MM.1S (cell line): Measurements from ENCODE around the gene PRAMEF13.
"Not testable (repeated sequence)": the region's sequence is repeated elsewhere in the genome, so short reads cannot be mapped to it uniquely, and the experiment has no call there.

ENCODE experiments used
- DNase-seq: peaks from one replicate; pipeline ENCODE4 v3.0.0-alpha.2; 2015
- H2AFZ ChIP-seq: fragments of 300-600 bp; sonication (generic); 2 replicates; pipeline ENCODE4 v1.6.0; 2016; ENCODE audit warnings: antibody characterized with exemption, low read length
- H3F3A ChIP-seq: fragments of 300-600 bp; sonication (generic); 2 replicates; pipeline ENCODE4 v1.6.1; 2016; ENCODE audit warnings: mild to moderate bottlenecking, antibody characterized with exemption, low read length, moderate library complexity, mixed read lengths; ENCODE audit not compliant: insufficient read depth
- H3K27ac ChIP-seq: fragments of 300-600 bp; sonication (generic); 2 replicates; pipeline ENCODE4 v1.5.1; 2016; ENCODE audit warnings: mild to moderate bottlenecking, low read length
- H3K27me3 ChIP-seq: fragments of 300-600 bp; sonication (generic); replicated peaks from 2 replicates; pipeline ENCODE4 v1.6.0; 2016; ENCODE audit warnings: low read length; ENCODE audit not compliant: insufficient read depth
- H3K36me3 ChIP-seq: fragments of 300-600 bp; sonication (generic); replicated peaks from 2 replicates; pipeline ENCODE4 v1.6.1; 2016; ENCODE audit warnings: mild to moderate bottlenecking, low read length, mixed read lengths; ENCODE audit not compliant: insufficient read depth
- H3K4me1 ChIP-seq: fragments of 300-600 bp; sonication (generic); 2 replicates; pipeline ENCODE4 v1.6.1; 2016; ENCODE audit warnings: low read length, mixed read lengths
- H3K4me2 ChIP-seq: fragments of 300-600 bp; sonication (generic); 2 replicates; pipeline ENCODE4 v1.6.0; 2016; ENCODE audit warnings: low read depth, low read length
- H3K4me3 ChIP-seq: fragments of 300-600 bp; sonication (generic); 2 replicates; pipeline ENCODE4 v1.5.1; 2016; ENCODE audit warnings: low read length, mixed read lengths
- H3K79me2 ChIP-seq: fragments of 300-600 bp; sonication (generic); 2 replicates; pipeline ENCODE4 v1.6.1; 2016; ENCODE audit warnings: mixed run types, low read length, mixed read lengths
- H3K9ac ChIP-seq: fragments of 300-600 bp; sonication (generic); 2 replicates; pipeline ENCODE4 v1.6.1; 2016; ENCODE audit warnings: low read length, mixed read lengths
- H3K9me2 ChIP-seq: fragments of 300-600 bp; sonication (generic); replicated peaks from 2 replicates; pipeline ENCODE4 v1.6.1; 2016; ENCODE audit warnings: mild to moderate bottlenecking, low read length, mixed read lengths; ENCODE audit not compliant: insufficient read depth
- H3K9me3 ChIP-seq: fragments of 300-600 bp; sonication (generic); replicated peaks from 2 replicates; pipeline ENCODE4 v1.6.1; 2016; ENCODE audit warnings: mild to moderate bottlenecking, low read length, mixed read lengths; ENCODE audit not compliant: insufficient read depth
- H4K20me1 ChIP-seq: fragments of 300-600 bp; sonication (generic); 2 replicates; pipeline ENCODE4 v1.6.1; 2016; ENCODE audit warnings: mild to moderate bottlenecking, low read length, moderate library complexity, mixed read lengths; ENCODE audit not compliant: insufficient read depth

Gene PRAMEF13

GRCh38 chr1:13201309-13201708, at the start of gene PRAMEF13:
TSS of gene PRAMEF13 (minus strand) at chr1:13201409. CDS start at chr1:13199589, 1,820 bp downstream.
- not testable (repeated sequence) for H3F3A ChIP-seq, H2AFZ ChIP-seq, H3K79me2 ChIP-seq, H3K4me2 ChIP-seq, H3K9me2 ChIP-seq, H3K4me3 ChIP-seq, H3K27ac ChIP-seq, H3K9me3 ChIP-seq, H3K4me1 ChIP-seq, DNase-seq, H3K9ac ChIP-seq, H4K20me1 ChIP-seq, H3K27me3 ChIP-seq, H3K36me3 ChIP-seq

- not testable (repeated sequence) for DNase-seq, H3F3A ChIP-seq, H3K9me2 ChIP-seq, H3K4me2 ChIP-seq, H3K9me3 ChIP-seq, H3K27ac ChIP-seq, H3K79me2 ChIP-seq, H3K36me3 ChIP-seq, H3K4me1 ChIP-seq, H3K4me3 ChIP-seq, H4K20me1 ChIP-seq, H3K9ac ChIP-seq, H3K27me3 ChIP-seq, H2AFZ ChIP-seq
Measured at GRCh38 chr1:13247122-13247521, 45.9 kb upstream of the PRAMEF13 start.

GRCh38 chr1:13246554-13246871, 45.3 kb upstream of the PRAMEF13 start:
- not testable (repeated sequence) for H3K4me3 ChIP-seq, DNase-seq, H3K4me2 ChIP-seq, H3K36me3 ChIP-seq, H4K20me1 ChIP-seq, H3K9ac ChIP-seq, H3K27me3 ChIP-seq, H3F3A ChIP-seq, H3K4me1 ChIP-seq, H3K9me3 ChIP-seq, H3K79me2 ChIP-seq, H3K27ac ChIP-seq, H2AFZ ChIP-seq, H3K9me2 ChIP-seq

- not testable (repeated sequence) for H3K4me2 ChIP-seq, H3K4me3 ChIP-seq, H2AFZ ChIP-seq, DNase-seq, H3K27me3 ChIP-seq, H3K27ac ChIP-seq, H3K36me3 ChIP-seq, H3K4me1 ChIP-seq, H4K20me1 ChIP-seq, H3K9me3 ChIP-seq, H3K9ac ChIP-seq, H3K9me2 ChIP-seq, H3K79me2 ChIP-seq, H3F3A ChIP-seq
Measured at GRCh38 chr1:13245841-13246553, 44.8 kb upstream of the PRAMEF13 start.

GRCh38 chr1:13243536-13244263, 42.5 kb upstream of the PRAMEF13 start:
- H3K27me3 ChIP-seq, DNase-seq, H3F3A ChIP-seq, H3K9ac ChIP-seq, H3K4me2 ChIP-seq, H4K20me1 ChIP-seq, H3K4me1 ChIP-seq, H3K9me2 ChIP-seq, H3K4me3 ChIP-seq, H2AFZ ChIP-seq, H3K36me3 ChIP-seq, H3K79me2 ChIP-seq, H3K27ac ChIP-seq, H3K9me3 ChIP-seq: not testable (repeated sequence)

GRCh38 chr1:13239633-13240032, 38.4 kb upstream of the PRAMEF13 start:
- not testable (repeated sequence) for H3K27ac ChIP-seq, H3K4me2 ChIP-seq, H3K79me2 ChIP-seq, H4K20me1 ChIP-seq, H3K4me1 ChIP-seq, H3K36me3 ChIP-seq, H3K9me2 ChIP-seq, H3K4me3 ChIP-seq, H2AFZ ChIP-seq, DNase-seq, H3K9me3 ChIP-seq, H3F3A ChIP-seq, H3K9ac ChIP-seq
- H3K27me3 ChIP-seq: peaks cover 16% of the 10 kb centered on the region

- not testable (repeated sequence) for H3K4me3 ChIP-seq, H3K4me2 ChIP-seq, H3K9ac ChIP-seq, H3F3A ChIP-seq, H3K79me2 ChIP-seq, H3K9me3 ChIP-seq, H4K20me1 ChIP-seq, H3K36me3 ChIP-seq, H2AFZ ChIP-seq, H3K27ac ChIP-seq, DNase-seq, H3K4me1 ChIP-seq, H3K9me2 ChIP-seq
- H3K27me3 ChIP-seq: peaks cover 16% of the 10 kb centered on the region
Measured at GRCh38 chr1:13237572-13237971, 36.4 kb upstream of the PRAMEF13 start.

- H3K27ac ChIP-seq, H4K20me1 ChIP-seq, H3K9me3 ChIP-seq, H3K79me2 ChIP-seq, H3K9me2 ChIP-seq, H3F3A ChIP-seq, H3K4me1 ChIP-seq, DNase-seq, H3K4me2 ChIP-seq, H3K9ac ChIP-seq, H3K4me3 ChIP-seq, H3K36me3 ChIP-seq, H2AFZ ChIP-seq: not testable (repeated sequence)
- peaks cover 11% of the 10 kb centered on the region; the same call in 1 of the 2 replicates for H3K27me3 ChIP-seq
Measured at GRCh38 chr1:13234057-13234456, 32.8 kb upstream of the PRAMEF13 start.
